ENCODE measurements around the gene ZBTB21. TPM values are rescaled to one million over a fixed set of nuclear protein-coding genes. Genes with fewer than 3 reads are reported as not detected.

The ZBTB21 gene
- total and polyA plus RNA-seq, 2 experiments from 2014 or later: 10.0 to 11.0 TPM

DNA sequence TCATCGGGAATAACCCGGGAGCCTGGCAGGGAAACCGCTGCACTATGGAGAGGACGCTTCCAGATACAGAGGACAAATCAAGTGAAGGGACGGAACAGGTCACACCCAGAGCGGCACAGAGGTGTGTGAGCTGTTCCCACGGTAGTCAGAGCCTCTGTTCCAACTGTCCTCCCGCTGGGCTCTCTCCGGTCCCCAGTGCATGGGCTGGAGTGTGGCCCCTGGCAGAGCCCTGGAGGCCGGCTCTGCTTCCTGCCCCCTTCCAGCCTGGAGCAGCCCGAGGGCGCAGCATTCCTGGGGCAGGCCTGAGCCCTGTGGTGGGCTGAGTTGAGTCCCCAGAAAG is 11.9 kb upstream of the ZBTB21 start:
- no peak overlapping the region for H3K27ac ChIP-seq (ENCODE audit: low read depth)
- peak; percentile 37 for DNase-seq (ENCODE audit: low spot score)

More for the DNA sequence above, 11.9 kb upstream of the ZBTB21 start:
- H3K4me1 Mint-ChIP-seq: peaks cover 13% of the 10 kb centered on the region
- no peaks in the 10 kb centered on the region for H3K9me3 Mint-ChIP-seq
- H3F3A ChIP-seq (replicated peaks; ENCODE audit: low read depth): no peaks in the 10 kb centered on the region
- no peaks in the 10 kb centered on the region for H3K36me3 ChIP-seq (ENCODE audit: insufficient read depth)
- no peak overlapping the region; the same call in 1 of the 2 replicates for H2AFZ ChIP-seq
- H3K4me2 ChIP-seq: no peak overlapping the region
- H3K9me2 ChIP-seq (ENCODE audit: insufficient read depth): no peaks in the 10 kb centered on the region
- H3K27me3 Mint-ChIP-seq (ENCODE audit: insufficient read depth, low read depth, poor library complexity): peaks cover 14% of the 10 kb centered on the region
- no peak for TF ChIP-seq JUNB (IDR thresholded peaks at IDR 0.05; ENCODE audit: unreplicated experiment)
- no peak for TF ChIP-seq ZNF331 (CRISPR knock-in tag; IDR thresholded peaks at IDR 0.05; ENCODE audit: low read depth)
- TF ChIP-seq, protein P1, sequence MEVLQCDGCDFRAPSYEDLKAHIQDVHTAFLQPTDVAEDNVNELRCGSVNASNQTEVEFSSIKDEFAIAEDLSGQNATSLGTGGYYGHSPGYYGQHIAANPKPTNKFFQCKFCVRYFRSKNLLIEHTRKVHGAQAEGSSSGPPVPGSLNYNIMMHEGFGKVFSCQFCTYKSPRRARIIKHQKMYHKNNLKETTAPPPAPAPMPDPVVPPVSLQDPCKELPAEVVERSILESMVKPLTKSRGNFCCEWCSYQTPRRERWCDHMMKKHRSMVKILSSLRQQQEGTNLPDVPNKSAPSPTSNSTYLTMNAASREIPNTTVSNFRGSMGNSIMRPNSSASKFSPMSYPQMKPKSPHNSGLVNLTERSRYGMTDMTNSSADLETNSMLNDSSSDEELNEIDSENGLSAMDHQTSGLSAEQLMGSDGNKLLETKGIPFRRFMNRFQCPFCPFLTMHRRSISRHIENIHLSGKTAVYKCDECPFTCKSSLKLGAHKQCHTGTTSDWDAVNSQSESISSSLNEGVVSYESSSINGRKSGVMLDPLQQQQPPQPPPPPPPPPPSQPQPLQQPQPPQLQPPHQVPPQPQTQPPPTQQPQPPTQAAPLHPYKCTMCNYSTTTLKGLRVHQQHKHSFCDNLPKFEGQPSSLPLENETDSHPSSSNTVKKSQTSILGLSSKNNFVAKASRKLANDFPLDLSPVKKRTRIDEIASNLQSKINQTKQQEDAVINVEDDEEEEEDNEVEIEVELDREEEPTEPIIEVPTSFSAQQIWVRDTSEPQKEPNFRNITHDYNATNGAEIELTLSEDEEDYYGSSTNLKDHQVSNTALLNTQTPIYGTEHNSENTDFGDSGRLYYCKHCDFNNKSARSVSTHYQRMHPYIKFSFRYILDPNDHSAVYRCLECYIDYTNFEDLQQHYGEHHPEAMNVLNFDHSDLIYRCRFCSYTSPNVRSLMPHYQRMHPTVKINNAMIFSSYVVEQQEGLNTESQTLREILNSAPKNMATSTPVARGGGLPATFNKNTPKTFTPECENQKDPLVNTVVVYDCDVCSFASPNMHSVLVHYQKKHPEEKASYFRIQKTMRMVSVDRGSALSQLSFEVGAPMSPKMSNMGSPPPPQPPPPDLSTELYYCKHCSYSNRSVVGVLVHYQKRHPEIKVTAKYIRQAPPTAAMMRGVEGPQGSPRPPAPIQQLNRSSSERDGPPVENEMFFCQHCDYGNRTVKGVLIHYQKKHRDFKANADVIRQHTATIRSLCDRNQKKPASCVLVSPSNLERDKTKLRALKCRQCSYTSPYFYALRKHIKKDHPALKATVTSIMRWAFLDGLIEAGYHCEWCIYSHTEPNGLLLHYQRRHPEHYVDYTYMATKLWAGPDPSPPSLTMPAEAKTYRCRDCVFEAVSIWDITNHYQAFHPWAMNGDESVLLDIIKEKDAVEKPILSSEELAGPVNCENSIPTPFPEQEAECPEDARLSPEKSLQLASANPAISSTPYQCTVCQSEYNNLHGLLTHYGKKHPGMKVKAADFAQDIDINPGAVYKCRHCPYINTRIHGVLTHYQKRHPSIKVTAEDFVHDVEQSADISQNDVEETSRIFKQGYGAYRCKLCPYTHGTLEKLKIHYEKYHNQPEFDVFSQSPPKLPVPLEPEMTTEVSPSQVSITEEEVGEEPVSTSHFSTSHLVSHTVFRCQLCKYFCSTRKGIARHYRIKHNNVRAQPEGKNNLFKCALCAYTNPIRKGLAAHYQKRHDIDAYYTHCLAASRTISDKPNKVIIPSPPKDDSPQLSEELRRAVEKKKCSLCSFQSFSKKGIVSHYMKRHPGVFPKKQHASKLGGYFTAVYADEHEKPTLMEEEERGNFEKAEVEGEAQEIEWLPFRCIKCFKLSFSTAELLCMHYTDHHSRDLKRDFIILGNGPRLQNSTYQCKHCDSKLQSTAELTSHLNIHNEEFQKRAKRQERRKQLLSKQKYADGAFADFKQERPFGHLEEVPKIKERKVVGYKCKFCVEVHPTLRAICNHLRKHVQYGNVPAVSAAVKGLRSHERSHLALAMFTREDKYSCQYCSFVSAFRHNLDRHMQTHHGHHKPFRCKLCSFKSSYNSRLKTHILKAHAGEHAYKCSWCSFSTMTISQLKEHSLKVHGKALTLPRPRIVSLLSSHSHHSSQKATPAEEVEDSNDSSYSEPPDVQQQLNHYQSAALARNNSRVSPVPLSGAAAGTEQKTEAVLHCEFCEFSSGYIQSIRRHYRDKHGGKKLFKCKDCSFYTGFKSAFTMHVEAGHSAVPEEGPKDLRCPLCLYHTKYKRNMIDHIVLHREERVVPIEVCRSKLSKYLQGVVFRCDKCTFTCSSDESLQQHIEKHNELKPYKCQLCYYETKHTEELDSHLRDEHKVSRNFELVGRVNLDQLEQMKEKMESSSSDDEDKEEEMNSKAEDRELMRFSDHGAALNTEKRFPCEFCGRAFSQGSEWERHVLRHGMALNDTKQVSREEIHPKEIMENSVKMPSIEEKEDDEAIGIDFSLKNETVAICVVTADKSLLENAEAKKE (CRISPR knock-in tag; IDR thresholded peaks at IDR 0.05): no peak
- no peak for TF ChIP-seq POLR2AphosphoS5 (IDR thresholded peaks at IDR 0.05; ENCODE audit: low read depth)
- TF ChIP-seq, protein P2, sequence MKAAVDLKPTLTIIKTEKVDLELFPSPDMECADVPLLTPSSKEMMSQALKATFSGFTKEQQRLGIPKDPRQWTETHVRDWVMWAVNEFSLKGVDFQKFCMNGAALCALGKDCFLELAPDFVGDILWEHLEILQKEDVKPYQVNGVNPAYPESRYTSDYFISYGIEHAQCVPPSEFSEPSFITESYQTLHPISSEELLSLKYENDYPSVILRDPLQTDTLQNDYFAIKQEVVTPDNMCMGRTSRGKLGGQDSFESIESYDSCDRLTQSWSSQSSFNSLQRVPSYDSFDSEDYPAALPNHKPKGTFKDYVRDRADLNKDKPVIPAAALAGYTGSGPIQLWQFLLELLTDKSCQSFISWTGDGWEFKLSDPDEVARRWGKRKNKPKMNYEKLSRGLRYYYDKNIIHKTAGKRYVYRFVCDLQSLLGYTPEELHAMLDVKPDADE (IDR thresholded peaks at IDR 0.05): no peak
- TF ChIP-seq ZNF114 (CRISPR knock-in tag; IDR thresholded peaks at IDR 0.05): no peak
- no peak for TF ChIP-seq EZH2phosphoT487 (IDR thresholded peaks at IDR 0.05; ENCODE audit: unreplicated experiment)
- no peak for TF ChIP-seq CREB1 (CRISPR knock-in tag; IDR thresholded peaks at IDR 0.05; ENCODE audit: low read depth)
- TF ChIP-seq CTCF (conservative IDR thresholded peaks at IDR 0.05; ENCODE audit: low read depth in 2 of 2): no peak
- TF ChIP-seq, protein P3, sequence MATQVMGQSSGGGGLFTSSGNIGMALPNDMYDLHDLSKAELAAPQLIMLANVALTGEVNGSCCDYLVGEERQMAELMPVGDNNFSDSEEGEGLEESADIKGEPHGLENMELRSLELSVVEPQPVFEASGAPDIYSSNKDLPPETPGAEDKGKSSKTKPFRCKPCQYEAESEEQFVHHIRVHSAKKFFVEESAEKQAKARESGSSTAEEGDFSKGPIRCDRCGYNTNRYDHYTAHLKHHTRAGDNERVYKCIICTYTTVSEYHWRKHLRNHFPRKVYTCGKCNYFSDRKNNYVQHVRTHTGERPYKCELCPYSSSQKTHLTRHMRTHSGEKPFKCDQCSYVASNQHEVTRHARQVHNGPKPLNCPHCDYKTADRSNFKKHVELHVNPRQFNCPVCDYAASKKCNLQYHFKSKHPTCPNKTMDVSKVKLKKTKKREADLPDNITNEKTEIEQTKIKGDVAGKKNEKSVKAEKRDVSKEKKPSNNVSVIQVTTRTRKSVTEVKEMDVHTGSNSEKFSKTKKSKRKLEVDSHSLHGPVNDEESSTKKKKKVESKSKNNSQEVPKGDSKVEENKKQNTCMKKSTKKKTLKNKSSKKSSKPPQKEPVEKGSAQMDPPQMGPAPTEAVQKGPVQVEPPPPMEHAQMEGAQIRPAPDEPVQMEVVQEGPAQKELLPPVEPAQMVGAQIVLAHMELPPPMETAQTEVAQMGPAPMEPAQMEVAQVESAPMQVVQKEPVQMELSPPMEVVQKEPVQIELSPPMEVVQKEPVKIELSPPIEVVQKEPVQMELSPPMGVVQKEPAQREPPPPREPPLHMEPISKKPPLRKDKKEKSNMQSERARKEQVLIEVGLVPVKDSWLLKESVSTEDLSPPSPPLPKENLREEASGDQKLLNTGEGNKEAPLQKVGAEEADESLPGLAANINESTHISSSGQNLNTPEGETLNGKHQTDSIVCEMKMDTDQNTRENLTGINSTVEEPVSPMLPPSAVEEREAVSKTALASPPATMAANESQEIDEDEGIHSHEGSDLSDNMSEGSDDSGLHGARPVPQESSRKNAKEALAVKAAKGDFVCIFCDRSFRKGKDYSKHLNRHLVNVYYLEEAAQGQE (IDR thresholded peaks at IDR 0.05; ENCODE audit: unreplicated experiment): no peak
- H3K36me3 Mint-ChIP-seq (ENCODE audit: low read depth): no peaks in the 10 kb centered on the region
- H3K27me3 ChIP-seq (ENCODE audit: insufficient read depth): no peaks in the 10 kb centered on the region
- ATAC-seq: peak; percentile 80
- H3K27ac Mint-ChIP-seq: no peak overlapping the region
- H3K4me3 ChIP-seq: no peak overlapping the region
- no peaks in the 10 kb centered on the region for H4K20me1 ChIP-seq (replicated peaks; ENCODE audit: insufficient read depth)
- H3K4me1 ChIP-seq (ENCODE audit: insufficient read depth): peaks cover 8% of the 10 kb centered on the region; the same call in 1 of the 2 replicates
- no peaks in the 10 kb centered on the region for H3K79me2 ChIP-seq (replicated peaks; ENCODE audit: insufficient read depth)
- H3K4me3 Mint-ChIP-seq: no peak overlapping the region; the same call in 2 of the 3 replicates
